Inflammatory macrophage treated with lipopolysaccharide for 4 hours (primary cell): ENCODE data around the gene MPDZ.

Experiments
- DNase-seq: peaks from one replicate; pipeline ENCODE4 v3.0.0-alpha.2; 2020

Gene MPDZ, protein sequence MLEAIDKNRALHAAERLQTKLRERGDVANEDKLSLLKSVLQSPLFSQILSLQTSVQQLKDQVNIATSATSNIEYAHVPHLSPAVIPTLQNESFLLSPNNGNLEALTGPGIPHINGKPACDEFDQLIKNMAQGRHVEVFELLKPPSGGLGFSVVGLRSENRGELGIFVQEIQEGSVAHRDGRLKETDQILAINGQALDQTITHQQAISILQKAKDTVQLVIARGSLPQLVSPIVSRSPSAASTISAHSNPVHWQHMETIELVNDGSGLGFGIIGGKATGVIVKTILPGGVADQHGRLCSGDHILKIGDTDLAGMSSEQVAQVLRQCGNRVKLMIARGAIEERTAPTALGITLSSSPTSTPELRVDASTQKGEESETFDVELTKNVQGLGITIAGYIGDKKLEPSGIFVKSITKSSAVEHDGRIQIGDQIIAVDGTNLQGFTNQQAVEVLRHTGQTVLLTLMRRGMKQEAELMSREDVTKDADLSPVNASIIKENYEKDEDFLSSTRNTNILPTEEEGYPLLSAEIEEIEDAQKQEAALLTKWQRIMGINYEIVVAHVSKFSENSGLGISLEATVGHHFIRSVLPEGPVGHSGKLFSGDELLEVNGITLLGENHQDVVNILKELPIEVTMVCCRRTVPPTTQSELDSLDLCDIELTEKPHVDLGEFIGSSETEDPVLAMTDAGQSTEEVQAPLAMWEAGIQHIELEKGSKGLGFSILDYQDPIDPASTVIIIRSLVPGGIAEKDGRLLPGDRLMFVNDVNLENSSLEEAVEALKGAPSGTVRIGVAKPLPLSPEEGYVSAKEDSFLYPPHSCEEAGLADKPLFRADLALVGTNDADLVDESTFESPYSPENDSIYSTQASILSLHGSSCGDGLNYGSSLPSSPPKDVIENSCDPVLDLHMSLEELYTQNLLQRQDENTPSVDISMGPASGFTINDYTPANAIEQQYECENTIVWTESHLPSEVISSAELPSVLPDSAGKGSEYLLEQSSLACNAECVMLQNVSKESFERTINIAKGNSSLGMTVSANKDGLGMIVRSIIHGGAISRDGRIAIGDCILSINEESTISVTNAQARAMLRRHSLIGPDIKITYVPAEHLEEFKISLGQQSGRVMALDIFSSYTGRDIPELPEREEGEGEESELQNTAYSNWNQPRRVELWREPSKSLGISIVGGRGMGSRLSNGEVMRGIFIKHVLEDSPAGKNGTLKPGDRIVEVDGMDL (N-terminal part only)

DNA sequence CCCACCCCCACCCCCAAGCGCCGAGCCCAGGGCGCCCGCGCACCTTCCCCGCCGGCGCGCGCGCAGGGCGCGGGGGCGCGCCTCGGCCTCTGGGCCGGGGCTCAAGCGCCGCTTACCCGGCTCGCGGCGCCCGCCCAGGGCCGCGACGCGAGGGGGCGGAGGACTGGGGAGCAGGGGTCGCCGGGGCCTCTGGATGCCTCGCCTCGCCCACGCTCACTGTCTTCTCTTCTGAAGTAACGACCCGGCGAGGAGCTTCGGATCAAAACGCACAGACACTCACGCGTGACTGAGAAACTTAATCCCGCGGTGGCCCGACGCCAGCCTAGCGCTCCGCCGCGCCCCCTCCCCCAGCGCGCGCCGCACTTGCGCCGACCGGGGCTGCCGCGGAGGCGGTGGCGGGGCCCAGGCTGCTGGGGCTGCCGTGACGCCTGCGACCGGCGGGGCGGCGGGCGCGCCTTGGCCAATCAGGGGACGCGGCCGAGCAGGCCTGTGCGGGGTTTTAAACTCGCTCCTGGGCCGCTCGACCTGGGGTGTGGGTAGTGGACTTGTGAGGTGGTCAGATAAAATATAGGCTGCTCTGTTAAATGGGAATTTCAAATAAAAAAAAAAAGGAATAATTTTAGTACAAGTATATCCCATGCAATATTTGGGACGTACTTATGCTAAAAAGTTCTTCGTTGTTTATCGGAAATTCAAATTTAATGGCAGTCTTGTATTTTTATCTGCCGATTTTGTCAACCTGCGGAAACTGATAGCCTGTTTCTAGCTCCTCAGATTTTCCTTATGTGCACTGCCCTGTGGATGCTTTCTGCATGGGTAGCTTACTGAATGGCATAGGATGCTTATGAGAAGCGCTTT, at the start of gene MPDZ:
Gene MPDZ (minus strand): TSS at position 409 of the 858 bp plus-strand sequence. CDS start 29,377 bp downstream, outside the sequence.
- DNase-seq = no peak

DNA sequence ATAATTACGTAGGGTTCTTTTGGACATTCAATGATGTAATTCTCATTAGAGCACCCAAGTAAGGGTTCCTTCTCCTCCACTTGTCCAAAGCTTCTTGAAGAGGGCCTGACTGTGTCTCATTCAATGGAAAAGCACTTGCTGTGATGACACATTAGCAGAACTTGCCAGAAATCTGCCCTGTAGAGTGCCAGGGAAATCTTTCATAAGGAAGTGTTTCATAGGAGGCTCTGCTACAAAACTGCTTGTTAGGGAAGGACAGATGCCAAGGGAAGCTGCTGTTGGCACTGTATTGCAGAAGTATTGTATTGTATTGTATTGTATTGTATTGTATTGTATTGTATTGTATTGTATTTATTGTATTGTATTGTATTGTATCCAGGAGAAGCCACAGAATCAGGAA, 45.5 kb upstream of the MPDZ start:
- DNase-seq = no peak

DNA sequence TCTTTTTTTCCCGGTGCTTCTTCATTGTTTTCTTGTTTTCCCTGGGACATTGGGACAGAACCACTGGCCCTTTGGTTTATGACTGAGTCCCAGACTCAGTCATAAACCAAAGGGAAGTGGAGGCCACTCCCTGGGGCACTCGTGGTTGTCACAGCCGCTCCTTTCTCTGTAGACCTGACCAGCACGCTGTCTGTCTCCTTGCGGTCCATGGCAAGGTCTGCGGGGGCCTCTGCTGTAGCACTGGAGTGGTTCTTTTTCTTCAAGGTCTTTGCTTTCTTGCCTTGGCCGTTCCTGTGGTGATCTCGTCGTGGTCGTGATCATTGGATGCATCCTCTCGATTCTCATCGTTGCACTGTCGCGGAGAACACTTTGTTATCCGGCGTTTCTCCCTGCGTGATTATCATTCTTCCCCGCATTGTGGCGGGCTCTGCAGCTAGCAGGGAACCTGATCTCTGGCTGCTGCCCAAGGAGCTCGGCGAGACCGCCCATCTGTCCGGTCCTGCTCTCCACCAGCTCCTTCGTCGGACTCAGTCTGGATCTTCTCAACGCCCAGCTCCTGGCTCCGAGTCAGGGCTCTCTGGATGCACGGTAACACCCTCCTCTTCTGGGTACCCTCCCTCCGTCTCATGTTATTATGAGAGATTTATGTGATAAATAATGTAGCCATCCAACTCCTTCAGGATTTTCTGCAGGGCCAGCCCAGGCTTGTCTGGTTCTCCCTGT, 43.5 kb upstream of the MPDZ start:
- no peak for DNase-seq

- DNase-seq = no peak
These were observed 38.5 kb upstream of the MPDZ start for GRCh38 chr9:13318027-13318426.

GRCh38 chr9:13296972-13297371, 17.5 kb upstream of the MPDZ start:
- no peak for DNase-seq

GRCh38 chr9:13295556-13295955, 16.1 kb upstream of the MPDZ start:
- DNase-seq = no peak

- DNase-seq = no peak
These were observed 13.3 kb upstream of the MPDZ start for GRCh38 chr9:13292782-13293181.

DNA sequence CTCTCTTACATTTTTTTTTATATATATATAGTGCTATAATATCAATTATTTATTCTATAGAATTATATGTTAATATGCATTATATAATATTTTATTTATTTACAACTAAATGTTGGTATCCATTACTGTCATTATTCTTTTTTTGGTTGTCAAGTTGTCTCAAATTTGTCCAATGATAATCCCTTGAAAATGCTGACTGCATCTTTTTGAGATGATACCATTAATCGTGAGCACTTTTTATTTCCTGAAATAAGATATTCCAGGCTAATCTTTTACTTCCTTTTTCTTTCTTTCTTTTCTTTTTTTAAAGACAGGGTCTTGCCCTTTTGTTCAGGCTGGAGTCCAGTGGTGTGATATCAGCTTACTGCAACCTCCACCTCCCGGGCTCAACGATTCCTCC, 12.7 kb upstream of the MPDZ start:
- no peak for DNase-seq

GRCh38 chr9:13291718-13292117, 12.2 kb upstream of the MPDZ start:
- DNase-seq = no peak

DNA sequence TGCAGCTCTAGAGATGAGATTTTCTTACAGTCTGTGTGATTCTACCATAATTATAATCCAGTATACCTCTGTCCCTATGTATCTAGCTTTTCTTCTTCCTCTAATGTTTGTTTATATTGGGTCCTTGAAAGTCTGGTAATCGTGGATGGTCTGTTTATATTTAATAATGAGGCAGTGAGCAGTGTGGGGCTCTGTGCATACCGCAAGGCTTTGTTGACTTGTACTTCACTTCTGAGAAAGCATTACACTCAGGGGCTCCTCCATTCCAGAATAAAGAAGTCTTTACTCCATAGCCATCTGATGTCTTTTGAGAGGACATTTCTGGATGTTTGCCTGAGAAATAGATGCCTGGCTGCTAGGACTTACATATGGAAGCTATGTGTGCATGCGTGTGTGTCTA, 4.5 kb upstream of the MPDZ start:
- no peak for DNase-seq

- no peak for DNase-seq
These were observed 3.5 kb upstream of the MPDZ start for GRCh38 chr9:13282998-13283397.

GRCh38 chr9:13281356-13282016, 2.0 kb upstream of the MPDZ start:
- no peak for DNase-seq

DNA sequence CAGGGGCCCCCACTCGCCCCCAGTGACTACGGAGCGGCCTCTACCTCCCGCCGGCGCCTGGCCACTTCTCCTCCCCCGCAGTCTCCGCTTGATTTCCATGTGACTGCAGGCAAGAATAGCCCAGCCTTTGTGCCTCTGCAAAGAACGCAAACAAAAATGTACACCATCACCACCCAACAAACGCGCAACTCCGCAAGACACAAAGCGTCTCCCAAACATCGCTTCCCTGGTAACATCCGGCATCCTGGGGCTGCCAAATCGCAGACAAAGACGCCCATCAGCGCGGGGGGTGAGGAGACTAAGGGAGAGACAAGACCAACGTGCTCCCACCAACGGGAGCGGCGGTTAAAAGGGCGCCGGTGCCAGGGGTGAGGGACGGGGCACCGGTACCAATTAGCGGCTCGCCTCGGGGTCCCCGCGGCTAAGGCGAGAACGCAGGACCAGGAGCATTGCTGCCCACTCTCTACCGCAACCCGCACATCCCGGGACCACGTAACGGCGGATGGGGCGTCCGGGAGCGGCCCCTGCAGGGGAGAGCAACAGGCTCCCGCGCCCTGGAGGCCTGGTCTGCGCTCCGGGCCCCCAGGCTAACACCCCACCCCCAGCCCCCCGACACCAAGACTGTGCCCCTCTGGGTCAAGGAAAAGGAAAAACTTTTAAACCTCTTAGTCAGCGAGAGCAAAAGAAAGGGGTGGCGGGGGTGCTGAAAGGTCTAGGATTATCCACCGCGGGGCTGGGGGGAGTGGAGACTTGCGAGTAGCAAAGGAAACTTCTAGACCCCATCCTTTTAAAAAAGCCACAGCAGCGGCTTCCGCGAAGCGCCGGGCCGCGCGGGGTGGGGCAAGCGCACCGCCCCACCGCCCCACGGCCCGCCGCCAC, 885 bp downstream of the MPDZ start:
- DNase-seq = no peak

- DNase-seq = no peak
These were observed 1.5 kb downstream of the MPDZ start for GRCh38 chr9:13278023-13278367.

DNA sequence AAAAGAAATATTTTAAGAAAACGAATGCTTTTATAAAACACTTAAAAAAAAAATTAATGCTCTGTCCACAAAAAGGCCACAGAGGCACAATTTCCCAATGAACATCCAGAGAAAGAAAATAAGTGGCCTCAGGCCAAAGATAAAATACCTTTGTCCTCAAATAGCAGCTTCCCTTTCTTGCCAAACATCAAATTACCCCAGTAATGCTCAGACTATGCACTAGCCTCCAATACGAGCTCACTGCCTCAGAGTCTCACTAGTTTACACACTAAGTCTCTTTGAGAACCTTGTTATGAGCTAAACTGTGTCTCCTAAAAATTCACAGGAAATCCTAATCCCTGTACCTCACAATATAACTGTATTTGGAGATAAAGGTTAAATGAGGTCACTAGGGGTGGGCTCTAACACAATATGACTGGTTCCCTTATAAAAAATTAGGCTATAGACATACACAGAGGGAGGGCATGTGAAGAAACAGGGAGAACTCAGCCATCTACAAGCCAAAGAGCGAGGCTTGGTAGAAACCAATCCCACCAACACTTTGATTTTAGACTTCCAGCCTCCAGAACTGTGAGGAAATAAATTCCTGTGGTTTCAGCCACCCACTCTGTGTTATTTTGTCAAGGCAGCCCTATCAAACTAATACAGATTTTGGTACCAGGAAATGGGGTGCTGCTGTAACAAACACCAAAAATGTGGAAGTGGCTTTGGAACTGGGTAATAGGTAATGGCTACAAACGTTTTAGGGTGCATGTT, 4.4 kb downstream of the MPDZ start:
- no peak for DNase-seq

GRCh38 chr9:13270734-13271133, 8.8 kb downstream of the MPDZ start:
- no peak for DNase-seq

- DNase-seq = no peak
These were observed 9.7 kb downstream of the MPDZ start for GRCh38 chr9:13269589-13270452.

- DNase-seq = no peak
These were observed 11.0 kb downstream of the MPDZ start for GRCh38 chr9:13268469-13268868.
